Measurements from ENCODE around the gene RSRC1.
A peak's percentile ranks its signal among the peaks of the same experiment; 100 is the strongest.
"Not testable (repeated sequence)": the region's sequence is repeated elsewhere in the genome, so short reads cannot be mapped to it uniquely, and the experiment has no call there.

RSRC1 gene

GRCh38 chr3:158134363-158134762, 24.5 kb downstream of the RSRC1 start:
- no peak for DNase-seq

GRCh38 chr3:158140396-158140795, 30.5 kb downstream of the RSRC1 start:
- DNase-seq = no peak

GRCh38 chr3:158148218-158148617, 38.3 kb downstream of the RSRC1 start:
- no peak for DNase-seq

- DNase-seq = no peak
These were observed 42.3 kb downstream of the RSRC1 start for GRCh38 chr3:158152186-158152585.

GRCh38 chr3:158158969-158159368, 49.1 kb downstream of the RSRC1 start:
- DNase-seq = no peak

- DNase-seq = no peak
These were observed 49.8 kb downstream of the RSRC1 start for GRCh38 chr3:158159714-158160113.

- no peak for DNase-seq
These were observed 51.1 kb downstream of the RSRC1 start for GRCh38 chr3:158160958-158161357.

- DNase-seq = no peak
These were observed 55.3 kb downstream of the RSRC1 start for GRCh38 chr3:158165141-158165655.

- DNase-seq = no peak
These were observed 55.8 kb downstream of the RSRC1 start for GRCh38 chr3:158165730-158166129.

GRCh38 chr3:158166223-158166622, 56.3 kb downstream of the RSRC1 start:
- no peak for DNase-seq

- DNase-seq = peak in 1 of 2 experiments; percentile 4
These were observed 58.1 kb downstream of the RSRC1 start for GRCh38 chr3:158167737-158168557.

- no peak for DNase-seq
These were observed 59.2 kb downstream of the RSRC1 start for GRCh38 chr3:158169091-158169491.

- DNase-seq = no peak
These were observed 71.2 kb downstream of the RSRC1 start for GRCh38 chr3:158181096-158181495.

- DNase-seq = no peak
These were observed 75.8 kb downstream of the RSRC1 start for GRCh38 chr3:158185711-158186110.

- DNase-seq = no peak
These were observed 91.1 kb downstream of the RSRC1 start for GRCh38 chr3:158200955-158201354.

- no peak for DNase-seq
These were observed 95.4 kb downstream of the RSRC1 start for GRCh38 chr3:158205324-158205723.

- no peak for DNase-seq
These were observed 96.1 kb downstream of the RSRC1 start for GRCh38 chr3:158205994-158206393.

GRCh38 chr3:158210067-158210466, 100.2 kb downstream of the RSRC1 start:
- no peak for DNase-seq

GRCh38 chr3:158213461-158213860, 103.6 kb downstream of the RSRC1 start:
- no peak for DNase-seq

- no peak for DNase-seq
These were observed 108.1 kb downstream of the RSRC1 start for GRCh38 chr3:158217992-158218391.

GRCh38 chr3:158220575-158220974, 110.7 kb downstream of the RSRC1 start:
- DNase-seq = no peak

GRCh38 chr3:158221426-158221825, 111.5 kb downstream of the RSRC1 start:
- DNase-seq = no peak

- DNase-seq = no peak
These were observed 116.5 kb downstream of the RSRC1 start for GRCh38 chr3:158226429-158226828.

- DNase-seq = not testable (repeated sequence)
These were observed 119.1 kb downstream of the RSRC1 start for GRCh38 chr3:158228942-158229341.

GRCh38 chr3:158233791-158234190, 123.9 kb downstream of the RSRC1 start:
- no peak for DNase-seq

All from stimulated activated CD4-positive, alpha-beta T cell treated with anti-CD3 and anti-CD28 coated beads, Interleukin-4, amount 100 ng/mL, for 4 hours (primary cell).